Activated CD4-positive, alpha-beta T cell treated with anti-CD3 and anti-CD28 coated beads for 1 hour (primary cell): ENCODE measurements around the gene SEC24A.
A peak's percentile ranks its signal among the peaks of the same experiment; 100 is the strongest.
"Not testable (repeated sequence)": the region's sequence is repeated elsewhere in the genome, so short reads cannot be mapped to it uniquely, and the experiment has no call there.

Source experiments
- DNase-seq: peaks from one replicate; pipeline ENCODE4 v3.0.0-alpha.2; 2020

SEC24A gene

GRCh38 chr5:134651531-134651930, 2.9 kb downstream of the SEC24A start:
- DNase-seq, result no peak

- no peak for DNase-seq
These were observed 8.1 kb downstream of the SEC24A start for GRCh38 chr5:134656690-134657089.

- no peak for DNase-seq
These were observed 10.9 kb downstream of the SEC24A start for GRCh38 chr5:134659456-134659855.

- no peak for DNase-seq
These were observed 11.3 kb downstream of the SEC24A start for GRCh38 chr5:134659922-134660321.

- no peak for DNase-seq
These were observed 14.4 kb downstream of the SEC24A start for GRCh38 chr5:134662971-134663370.

- no peak for DNase-seq
These were observed 15.9 kb downstream of the SEC24A start for GRCh38 chr5:134664448-134664847.

- not testable (repeated sequence) for DNase-seq
These were observed 25.0 kb downstream of the SEC24A start for GRCh38 chr5:134673546-134673945.

GRCh38 chr5:134677357-134677756, 28.8 kb downstream of the SEC24A start:
- not testable (repeated sequence) for DNase-seq

GRCh38 chr5:134690144-134690543, 41.6 kb downstream of the SEC24A start:
- not testable (repeated sequence) for DNase-seq

GRCh38 chr5:134692722-134693121, 44.1 kb downstream of the SEC24A start:
- no peak for DNase-seq

GRCh38 chr5:134708301-134708700, 59.7 kb downstream of the SEC24A start:
- no peak for DNase-seq

GRCh38 chr5:134714120-134714519, 65.5 kb downstream of the SEC24A start:
- DNase-seq, result no peak

GRCh38 chr5:134714541-134714940, 66.0 kb downstream of the SEC24A start:
- no peak for DNase-seq

- DNase-seq, result not testable (repeated sequence)
These were observed 66.9 kb downstream of the SEC24A start for GRCh38 chr5:134715466-134715865.

GRCh38 chr5:134724872-134725271, 76.3 kb downstream of the SEC24A start:
- DNase-seq, result no peak

GRCh38 chr5:134732819-134733218, 84.2 kb downstream of the SEC24A start:
- no peak for DNase-seq

- no peak for DNase-seq
These were observed 86.7 kb downstream of the SEC24A start for GRCh38 chr5:134735243-134735642.

GRCh38 chr5:134736173-134736812, 87.7 kb downstream of the SEC24A start:
- no peak for DNase-seq

- DNase-seq, result peak; percentile 95
These were observed 89.8 kb downstream of the SEC24A start, which contains the start of gene CAMLG for GRCh38 chr5:134738133-134738962. TSS of gene CAMLG (plus strand) at chr5:134738548. CDS start at chr5:134738621, 73 bp downstream.

- no peak for DNase-seq
These were observed 90.5 kb downstream of the SEC24A start for GRCh38 chr5:134738963-134739661.

GRCh38 chr5:134741052-134741451, 92.5 kb downstream of the SEC24A start:
- DNase-seq, result no peak

GRCh38 chr5:134742134-134742533, 93.5 kb downstream of the SEC24A start:
- no peak for DNase-seq

- DNase-seq, result no peak
These were observed 100.8 kb downstream of the SEC24A start for GRCh38 chr5:134749415-134749814.

GRCh38 chr5:134758176-134758503, 109.6 kb downstream of the SEC24A start:
- DNase-seq, result no peak
